ENCODE data around the gene NKX6-2.

GRCh38 chr10:132781556-132781955 lies 4.4 kb downstream of the NKX6-2 start:
- TF ChIP-seq NR2F2 (IDR thresholded peaks at IDR 0.05): no peak
- TF ChIP-seq CTCF (IDR thresholded peaks at IDR 0.05; ENCODE audit: low read depth, low read length, missing input control): no peak
- TF ChIP-seq TAF1 (conservative IDR thresholded peaks at IDR 0.05): no peak
- TF ChIP-seq, protein P1, sequence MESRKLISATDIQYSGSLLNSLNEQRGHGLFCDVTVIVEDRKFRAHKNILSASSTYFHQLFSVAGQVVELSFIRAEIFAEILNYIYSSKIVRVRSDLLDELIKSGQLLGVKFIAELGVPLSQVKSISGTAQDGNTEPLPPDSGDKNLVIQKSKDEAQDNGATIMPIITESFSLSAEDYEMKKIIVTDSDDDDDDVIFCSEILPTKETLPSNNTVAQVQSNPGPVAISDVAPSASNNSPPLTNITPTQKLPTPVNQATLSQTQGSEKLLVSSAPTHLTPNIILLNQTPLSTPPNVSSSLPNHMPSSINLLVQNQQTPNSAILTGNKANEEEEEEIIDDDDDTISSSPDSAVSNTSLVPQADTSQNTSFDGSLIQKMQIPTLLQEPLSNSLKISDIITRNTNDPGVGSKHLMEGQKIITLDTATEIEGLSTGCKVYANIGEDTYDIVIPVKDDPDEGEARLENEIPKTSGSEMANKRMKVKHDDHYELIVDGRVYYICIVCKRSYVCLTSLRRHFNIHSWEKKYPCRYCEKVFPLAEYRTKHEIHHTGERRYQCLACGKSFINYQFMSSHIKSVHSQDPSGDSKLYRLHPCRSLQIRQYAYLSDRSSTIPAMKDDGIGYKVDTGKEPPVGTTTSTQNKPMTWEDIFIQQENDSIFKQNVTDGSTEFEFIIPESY (IDR thresholded peaks at IDR 0.05): no peak
- TF ChIP-seq, protein P2, sequence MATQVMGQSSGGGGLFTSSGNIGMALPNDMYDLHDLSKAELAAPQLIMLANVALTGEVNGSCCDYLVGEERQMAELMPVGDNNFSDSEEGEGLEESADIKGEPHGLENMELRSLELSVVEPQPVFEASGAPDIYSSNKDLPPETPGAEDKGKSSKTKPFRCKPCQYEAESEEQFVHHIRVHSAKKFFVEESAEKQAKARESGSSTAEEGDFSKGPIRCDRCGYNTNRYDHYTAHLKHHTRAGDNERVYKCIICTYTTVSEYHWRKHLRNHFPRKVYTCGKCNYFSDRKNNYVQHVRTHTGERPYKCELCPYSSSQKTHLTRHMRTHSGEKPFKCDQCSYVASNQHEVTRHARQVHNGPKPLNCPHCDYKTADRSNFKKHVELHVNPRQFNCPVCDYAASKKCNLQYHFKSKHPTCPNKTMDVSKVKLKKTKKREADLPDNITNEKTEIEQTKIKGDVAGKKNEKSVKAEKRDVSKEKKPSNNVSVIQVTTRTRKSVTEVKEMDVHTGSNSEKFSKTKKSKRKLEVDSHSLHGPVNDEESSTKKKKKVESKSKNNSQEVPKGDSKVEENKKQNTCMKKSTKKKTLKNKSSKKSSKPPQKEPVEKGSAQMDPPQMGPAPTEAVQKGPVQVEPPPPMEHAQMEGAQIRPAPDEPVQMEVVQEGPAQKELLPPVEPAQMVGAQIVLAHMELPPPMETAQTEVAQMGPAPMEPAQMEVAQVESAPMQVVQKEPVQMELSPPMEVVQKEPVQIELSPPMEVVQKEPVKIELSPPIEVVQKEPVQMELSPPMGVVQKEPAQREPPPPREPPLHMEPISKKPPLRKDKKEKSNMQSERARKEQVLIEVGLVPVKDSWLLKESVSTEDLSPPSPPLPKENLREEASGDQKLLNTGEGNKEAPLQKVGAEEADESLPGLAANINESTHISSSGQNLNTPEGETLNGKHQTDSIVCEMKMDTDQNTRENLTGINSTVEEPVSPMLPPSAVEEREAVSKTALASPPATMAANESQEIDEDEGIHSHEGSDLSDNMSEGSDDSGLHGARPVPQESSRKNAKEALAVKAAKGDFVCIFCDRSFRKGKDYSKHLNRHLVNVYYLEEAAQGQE (IDR thresholded peaks at IDR 0.05): no peak
- TF ChIP-seq MAX (IDR thresholded peaks at IDR 0.05): no peak
- TF ChIP-seq RXRA (IDR thresholded peaks at IDR 0.05): no peak
